Hepatocyte (in vitro differentiated cells): Measurements from ENCODE around the gene MOB3B. TPM values are rescaled to one million over a fixed set of nuclear protein-coding genes. Genes with fewer than 3 reads are reported as not detected.

Experiments used
- DNase-seq: peaks from one replicate; pipeline ENCODE4 v3.0.0-alpha.2; 2016; ENCODE audit warnings: low spot score
- H2AFZ ChIP-seq: fragments of 200-600 bp; sonication (generic); 2 replicates; pipeline ENCODE4 v1.6.0; 2016; ENCODE audit warnings: antibody characterized with exemption, mild to moderate bottlenecking
- H3K27ac ChIP-seq: fragments of 200-600 bp; sonication (generic); 2 replicates; pipeline ENCODE4 v1.5.1; 2016; ENCODE audit warnings: mild to moderate bottlenecking
- H3K27me3 ChIP-seq: fragments of 200-600 bp; sonication (generic); 2 replicates; pipeline ENCODE4 v1.6.1; 2016
- H3K36me3 ChIP-seq: fragments of 200-600 bp; sonication (generic); replicated peaks from 2 replicates; pipeline ENCODE4 v1.5.1; 2016; ENCODE audit warnings: low read depth; ENCODE audit not compliant: insufficient read depth
- H3K4me1 ChIP-seq: fragments of 200-600 bp; sonication (generic); 2 replicates; pipeline ENCODE4 v1.5.1; 2016; ENCODE audit warnings: mild to moderate bottlenecking, moderate library complexity; ENCODE audit not compliant: insufficient read depth
- H3K4me2 ChIP-seq: fragments of 200-600 bp; sonication (generic); 2 replicates; pipeline ENCODE4 v1.6.0; 2016
- H3K4me3 ChIP-seq: fragments of 200-600 bp; sonication (generic); 2 replicates; pipeline ENCODE4 v1.5.1; 2016; ENCODE audit warnings: mild to moderate bottlenecking
- H3K79me2 ChIP-seq: fragments of 200-600 bp; sonication (generic); 2 replicates; pipeline ENCODE4 v1.6.0; 2017; ENCODE audit warnings: mild to moderate bottlenecking
- H3K9me2 ChIP-seq: fragments of 200-600 bp; sonication (generic); replicated peaks from 2 replicates; pipeline ENCODE4 v1.6.0; 2017; ENCODE audit warnings: mild to moderate bottlenecking; ENCODE audit not compliant: insufficient read depth
- H3K9me3 ChIP-seq: fragments of 200-600 bp; sonication (generic); 2 replicates; pipeline ENCODE4 v1.5.1; 2016; ENCODE audit warnings: low read depth, mild to moderate bottlenecking
- H4K20me1 ChIP-seq: fragments of 200-600 bp; sonication (generic); 2 replicates; pipeline ENCODE4 v1.6.0; 2016; ENCODE audit warnings: mild to moderate bottlenecking; ENCODE audit not compliant: insufficient read depth, poor library complexity, severe bottlenecking
- EZH2 ChIP-seq: fragments of 200-600 bp; sonication (generic); IDR thresholded peaks from 2 replicates; pipeline ENCODE4 v1.6.1; 2016; ENCODE audit warnings: antibody characterized with exemption, mild to moderate bottlenecking, borderline replicate concordance
- EZH2phosphoT487 ChIP-seq: fragments of 200-600 bp; sonication (generic); IDR thresholded peaks from one replicate; pipeline ENCODE4 v1.6.1; 2018; ENCODE audit warnings: antibody characterized with exemption, mild to moderate bottlenecking, low read depth, moderate library complexity; ENCODE audit not compliant: unreplicated experiment, severe bottlenecking
- WGBS: methylation state at CpG from one replicate; pipeline ENCODE4 v1.1.6; 2016; ENCODE audit warnings: low lambda C conversion rate; ENCODE audit errors: missing lambda C conversion rate; 5-methylcytosine and 5-hydroxymethylcytosine counted together
- polyA plus RNA-seq: library from polyadenylated mRNA; unstranded; fragments of >200 nt; fragmentation: Nextera tagmentation; extraction: Ambion mirVana; gene quantifications from 2 replicates; pipeline ENCODE4 v1.2.1, GENCODE V29; 2016
- total RNA-seq: library from RNA; depleted of rRNA; stranded (reverse); fragments of >200 nt; gene quantifications from 2 replicates; pipeline ENCODE4 v1.2.3, GENCODE V29; 2014
- TF ChIP-seq, protein P1 (sequence below): fragments of 200-600 bp; sonication (generic); IDR thresholded peaks from 2 replicates; pipeline ENCODE4 v1.5.1; 2016; ENCODE audit warnings: antibody characterized with exemption, mild to moderate bottlenecking; ENCODE audit not compliant: poor library complexity

The MOB3B gene
- total and polyA plus RNA-seq, 2 experiments from 2014 or later: 13.3 to 13.5 TPM

DNA sequence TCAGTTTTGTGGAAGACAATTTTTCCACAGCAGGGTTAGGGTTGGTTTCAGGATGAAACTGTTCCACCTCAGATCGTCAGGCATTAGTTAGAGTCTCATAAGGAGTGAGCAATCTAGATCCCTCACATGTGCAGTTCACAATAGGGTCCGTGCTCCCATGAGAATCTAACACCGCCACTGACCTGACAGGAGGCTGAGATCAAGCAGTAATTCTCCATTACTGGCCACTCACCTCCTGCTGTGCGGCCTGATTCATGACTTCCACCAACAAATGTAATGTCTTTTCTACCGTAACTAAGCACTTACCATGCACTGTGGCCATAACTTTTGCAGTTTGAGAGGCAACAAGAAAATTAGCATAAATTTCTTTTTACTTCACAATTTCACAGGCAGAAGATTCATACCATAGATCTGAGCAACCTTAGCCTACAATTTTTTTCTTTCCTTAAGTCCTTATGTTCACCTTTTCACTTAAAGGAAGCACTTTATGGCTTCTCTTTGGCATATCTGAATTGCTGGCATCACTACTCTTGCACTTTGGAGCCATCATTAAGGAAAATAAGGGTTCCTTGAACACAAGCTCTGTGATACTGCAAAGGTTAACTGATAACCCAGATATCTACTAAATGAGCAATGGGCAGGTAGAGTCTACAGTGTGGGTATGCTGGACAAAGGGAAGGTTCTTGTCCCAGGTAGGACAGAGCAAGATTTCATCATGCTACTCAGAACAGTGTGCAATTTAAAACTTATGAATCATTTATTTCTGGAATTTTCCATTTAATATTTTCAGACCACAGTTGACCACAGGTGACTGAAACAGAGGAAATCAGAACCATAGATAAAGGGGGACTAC is 88.5 kb downstream of the MOB3B start:
- no peak for DNase-seq
- H3K27ac ChIP-seq: peak overlapping the region; percentile 50
- TF ChIP-seq EZH2 (no peak), EZH2phosphoT487 (no peak)
- TF ChIP-seq, protein P1, sequence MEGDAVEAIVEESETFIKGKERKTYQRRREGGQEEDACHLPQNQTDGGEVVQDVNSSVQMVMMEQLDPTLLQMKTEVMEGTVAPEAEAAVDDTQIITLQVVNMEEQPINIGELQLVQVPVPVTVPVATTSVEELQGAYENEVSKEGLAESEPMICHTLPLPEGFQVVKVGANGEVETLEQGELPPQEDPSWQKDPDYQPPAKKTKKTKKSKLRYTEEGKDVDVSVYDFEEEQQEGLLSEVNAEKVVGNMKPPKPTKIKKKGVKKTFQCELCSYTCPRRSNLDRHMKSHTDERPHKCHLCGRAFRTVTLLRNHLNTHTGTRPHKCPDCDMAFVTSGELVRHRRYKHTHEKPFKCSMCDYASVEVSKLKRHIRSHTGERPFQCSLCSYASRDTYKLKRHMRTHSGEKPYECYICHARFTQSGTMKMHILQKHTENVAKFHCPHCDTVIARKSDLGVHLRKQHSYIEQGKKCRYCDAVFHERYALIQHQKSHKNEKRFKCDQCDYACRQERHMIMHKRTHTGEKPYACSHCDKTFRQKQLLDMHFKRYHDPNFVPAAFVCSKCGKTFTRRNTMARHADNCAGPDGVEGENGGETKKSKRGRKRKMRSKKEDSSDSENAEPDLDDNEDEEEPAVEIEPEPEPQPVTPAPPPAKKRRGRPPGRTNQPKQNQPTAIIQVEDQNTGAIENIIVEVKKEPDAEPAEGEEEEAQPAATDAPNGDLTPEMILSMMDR: no peak
- no peaks in the 10 kb centered on the region for H3K9me3 ChIP-seq
- no peak overlapping the region for H2AFZ ChIP-seq
- H3K9me2 ChIP-seq: no peaks in the 10 kb centered on the region
- H3K4me2 ChIP-seq: no peak overlapping the region
- H3K79me2 ChIP-seq: peaks cover 28% of the 10 kb centered on the region
- H4K20me1 ChIP-seq: no peaks in the 10 kb centered on the region
- H3K4me3 ChIP-seq: no peak overlapping the region
- peaks cover 12% of the 10 kb centered on the region for H3K4me1 ChIP-seq
- no peaks in the 10 kb centered on the region for H3K27me3 ChIP-seq
- WGBS: 95% methylated on average over 5 of the region's 5 CpGs
- no peaks in the 10 kb centered on the region for H3K36me3 ChIP-seq

DNA sequence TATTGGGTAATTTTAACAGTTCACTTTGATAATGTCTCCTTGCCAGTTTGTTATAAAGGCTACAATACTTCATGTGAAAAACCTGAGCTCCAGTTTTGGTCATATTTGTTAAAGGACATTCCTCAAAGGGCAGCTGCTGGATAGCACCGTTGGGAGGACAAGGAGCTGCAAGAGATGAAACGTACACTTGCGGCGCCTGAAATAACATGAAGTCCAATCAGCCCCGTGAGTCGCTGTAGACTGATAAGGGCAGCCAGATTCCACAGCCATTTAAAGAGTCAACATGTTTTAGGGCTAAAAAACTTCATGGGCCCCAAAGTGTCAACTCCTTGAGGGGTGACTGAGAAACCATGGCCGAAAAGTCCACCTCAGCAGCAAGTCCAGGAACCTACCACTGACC is 91.1 kb downstream of the MOB3B start:
- H3K4me3 ChIP-seq: no peak overlapping the region
- peaks cover 12% of the 10 kb centered on the region for H3K4me1 ChIP-seq
- H3K4me2 ChIP-seq: no peak overlapping the region
- no peaks in the 10 kb centered on the region for H3K9me2 ChIP-seq
- H4K20me1 ChIP-seq: no peaks in the 10 kb centered on the region
- DNase-seq: no peak
- H3K27me3 ChIP-seq: no peaks in the 10 kb centered on the region
- peak overlapping the region; percentile 42 for H3K27ac ChIP-seq
- H3K79me2 ChIP-seq: peaks cover 40% of the 10 kb centered on the region
- 73% methylated on average over 7 of the region's 7 CpGs for WGBS
- no peak overlapping the region for H2AFZ ChIP-seq
- H3K36me3 ChIP-seq: no peaks in the 10 kb centered on the region
- TF ChIP-seq EZH2: no peak
- TF ChIP-seq EZH2phosphoT487: no peak
- TF ChIP-seq, protein P1: no peak
- no peaks in the 10 kb centered on the region for H3K9me3 ChIP-seq

DNA sequence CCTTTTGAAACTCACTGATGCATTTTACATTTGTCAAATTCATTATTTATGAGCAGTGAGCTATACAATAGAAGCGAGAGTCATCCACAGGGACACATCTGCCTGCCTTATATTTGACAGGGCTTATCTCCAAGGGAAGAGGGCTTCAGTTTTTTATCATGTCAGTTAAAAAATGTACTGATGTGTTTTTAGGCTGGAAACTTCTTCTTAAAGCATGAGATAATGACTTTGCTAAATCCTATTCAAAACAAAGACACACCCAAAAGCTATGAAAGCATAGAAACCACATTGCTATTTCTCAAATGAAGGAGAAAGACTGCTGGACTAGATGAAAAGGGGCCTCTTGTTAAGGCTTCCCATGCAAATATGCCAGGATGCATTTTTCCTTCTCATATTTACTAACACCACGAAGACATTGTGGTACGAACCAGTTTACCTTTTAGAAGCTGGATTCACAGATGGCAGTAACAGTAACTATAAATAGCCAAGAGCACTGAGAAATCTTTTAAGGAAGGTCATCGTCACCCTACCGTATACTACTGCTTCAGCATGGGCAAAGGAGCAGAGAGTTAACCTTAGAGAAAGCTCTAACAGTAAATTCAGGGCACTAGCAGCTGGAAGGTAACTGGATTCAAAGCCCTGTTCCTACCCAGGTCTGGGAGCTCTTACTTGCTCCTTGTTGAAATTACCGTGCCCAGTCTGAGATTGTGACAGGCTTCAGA is 91.8 kb downstream of the MOB3B start:
- no peaks in the 10 kb centered on the region for H3K36me3 ChIP-seq
- WGBS: 74% methylated on average over 6 of the region's 6 CpGs
- no peaks in the 10 kb centered on the region for H3K9me2 ChIP-seq
- H3K4me1 ChIP-seq: peaks cover 12% of the 10 kb centered on the region
- no peaks in the 10 kb centered on the region for H3K27me3 ChIP-seq
- no peak overlapping the region for H3K4me3 ChIP-seq
- H3K4me2 ChIP-seq: no peak overlapping the region
- peak overlapping the region; percentile 42 for H3K27ac ChIP-seq
- H4K20me1 ChIP-seq: no peaks in the 10 kb centered on the region
- TF ChIP-seq, protein P1: no peak
- TF ChIP-seq EZH2phosphoT487 (no peak), EZH2 (no peak)
- H3K9me3 ChIP-seq: no peaks in the 10 kb centered on the region
- no peak overlapping the region for H2AFZ ChIP-seq
- DNase-seq: no peak
- peaks cover 39% of the 10 kb centered on the region for H3K79me2 ChIP-seq
